ENCODE measurements around the gene SLC40A1.
A peak's percentile ranks its signal among the peaks of the same experiment; 100 is the strongest.

Gene SLC40A1

DNA sequence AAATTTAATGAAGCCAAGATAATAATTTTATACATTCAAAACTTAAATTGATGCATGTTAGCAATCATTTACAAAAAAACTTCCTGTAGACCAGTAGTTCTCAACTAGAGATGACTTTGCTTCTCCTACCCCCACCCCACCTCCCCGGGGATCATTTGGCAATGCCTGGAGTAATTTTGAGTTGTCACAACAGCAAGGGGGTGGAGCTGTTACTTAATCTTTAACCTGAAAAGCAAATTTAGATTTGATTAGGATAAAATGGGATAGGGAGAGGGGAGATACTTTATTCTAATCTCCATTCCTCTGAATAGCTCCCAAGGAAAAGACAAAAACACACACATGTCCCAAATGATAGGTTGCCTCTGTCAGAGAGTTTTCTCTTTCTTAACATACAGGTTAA is 4.2 kb downstream of the SLC40A1 start:
- in situ Hi-C loops (cut with HindIII; ENCODE audit: low sequenced_read_pairs) = no loop called here
- no peak for DNase-seq (ENCODE audit: low read depth)
- H3K4me3 ChIP-seq (ENCODE audit: low read depth, low read length) = no peak overlapping the region
- TF ChIP-seq, protein P1, sequence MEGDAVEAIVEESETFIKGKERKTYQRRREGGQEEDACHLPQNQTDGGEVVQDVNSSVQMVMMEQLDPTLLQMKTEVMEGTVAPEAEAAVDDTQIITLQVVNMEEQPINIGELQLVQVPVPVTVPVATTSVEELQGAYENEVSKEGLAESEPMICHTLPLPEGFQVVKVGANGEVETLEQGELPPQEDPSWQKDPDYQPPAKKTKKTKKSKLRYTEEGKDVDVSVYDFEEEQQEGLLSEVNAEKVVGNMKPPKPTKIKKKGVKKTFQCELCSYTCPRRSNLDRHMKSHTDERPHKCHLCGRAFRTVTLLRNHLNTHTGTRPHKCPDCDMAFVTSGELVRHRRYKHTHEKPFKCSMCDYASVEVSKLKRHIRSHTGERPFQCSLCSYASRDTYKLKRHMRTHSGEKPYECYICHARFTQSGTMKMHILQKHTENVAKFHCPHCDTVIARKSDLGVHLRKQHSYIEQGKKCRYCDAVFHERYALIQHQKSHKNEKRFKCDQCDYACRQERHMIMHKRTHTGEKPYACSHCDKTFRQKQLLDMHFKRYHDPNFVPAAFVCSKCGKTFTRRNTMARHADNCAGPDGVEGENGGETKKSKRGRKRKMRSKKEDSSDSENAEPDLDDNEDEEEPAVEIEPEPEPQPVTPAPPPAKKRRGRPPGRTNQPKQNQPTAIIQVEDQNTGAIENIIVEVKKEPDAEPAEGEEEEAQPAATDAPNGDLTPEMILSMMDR (IDR thresholded peaks at IDR 0.05; ENCODE audit: low read depth, low read length, missing control alignments) = no peak

DNA sequence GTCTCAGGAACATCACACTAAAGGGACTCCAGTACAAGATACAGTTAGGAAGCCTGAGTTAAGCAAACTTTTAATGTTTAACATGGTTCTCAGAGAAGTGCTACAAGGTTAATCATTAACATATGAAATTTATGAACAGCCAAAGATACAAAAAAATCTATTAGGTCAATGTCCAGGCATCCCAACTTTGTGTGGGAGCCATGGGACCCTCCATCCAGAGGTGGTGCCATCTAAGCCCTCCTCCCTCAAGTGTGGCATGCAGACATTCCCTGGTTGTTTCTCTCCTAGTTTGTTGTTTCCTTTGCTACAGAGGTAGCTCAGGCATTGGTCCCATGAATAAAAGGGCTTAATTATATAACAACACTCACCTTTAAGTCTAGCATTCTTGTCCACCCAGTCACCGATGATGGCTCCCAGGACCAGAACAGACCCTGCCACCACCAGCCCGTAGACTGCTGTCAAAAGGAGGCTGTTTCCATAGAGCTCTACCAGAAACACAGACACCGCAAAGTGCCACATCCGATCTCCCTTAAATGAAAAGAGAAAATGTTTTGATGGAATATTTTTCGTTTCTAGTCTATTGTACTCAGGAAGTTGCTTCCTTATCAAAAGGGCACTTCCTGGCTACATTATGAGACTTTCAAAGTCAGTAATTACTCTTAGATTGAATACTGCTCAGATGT is 5.7 kb downstream of the SLC40A1 start:
- TF ChIP-seq, protein P1 (IDR thresholded peaks at IDR 0.05; ENCODE audit: low read depth, low read length, missing control alignments) = no peak
- no peak for DNase-seq (ENCODE audit: low read depth)
- in situ Hi-C loops (cut with HindIII; ENCODE audit: low sequenced_read_pairs) = no loop called here
- H3K4me3 ChIP-seq (ENCODE audit: low read depth, low read length) = no peak overlapping the region

DNA sequence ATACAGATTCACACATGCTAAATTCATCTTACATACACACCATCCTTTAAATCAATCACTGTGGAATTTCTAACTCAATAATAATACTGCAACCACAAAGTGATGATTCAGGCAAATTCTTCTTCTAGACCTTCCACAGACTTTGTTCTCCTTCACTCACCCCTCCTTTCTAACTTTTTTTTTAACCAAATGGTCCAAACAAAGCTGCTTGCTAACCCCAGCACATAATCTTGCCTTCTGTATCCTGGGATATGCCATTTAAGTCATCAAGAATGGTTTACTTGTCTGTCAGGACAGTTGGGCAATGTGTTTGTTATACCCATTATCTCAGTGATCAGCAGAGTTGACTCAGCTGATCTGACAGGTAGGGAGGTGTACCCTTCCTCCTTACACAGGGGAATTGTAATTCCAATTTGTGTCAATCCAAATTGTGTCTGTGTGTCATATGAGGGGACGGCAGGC is 10.0 kb downstream of the SLC40A1 start:
- no peak overlapping the region for H3K4me3 ChIP-seq (ENCODE audit: low read depth, low read length)
- DNase-seq (ENCODE audit: low read depth) = peak; percentile 71
- TF ChIP-seq, protein P1 (IDR thresholded peaks at IDR 0.05; ENCODE audit: low read depth, low read length, missing control alignments) = no peak
- in situ Hi-C loops (cut with HindIII; ENCODE audit: low sequenced_read_pairs) = no loop called here

DNA sequence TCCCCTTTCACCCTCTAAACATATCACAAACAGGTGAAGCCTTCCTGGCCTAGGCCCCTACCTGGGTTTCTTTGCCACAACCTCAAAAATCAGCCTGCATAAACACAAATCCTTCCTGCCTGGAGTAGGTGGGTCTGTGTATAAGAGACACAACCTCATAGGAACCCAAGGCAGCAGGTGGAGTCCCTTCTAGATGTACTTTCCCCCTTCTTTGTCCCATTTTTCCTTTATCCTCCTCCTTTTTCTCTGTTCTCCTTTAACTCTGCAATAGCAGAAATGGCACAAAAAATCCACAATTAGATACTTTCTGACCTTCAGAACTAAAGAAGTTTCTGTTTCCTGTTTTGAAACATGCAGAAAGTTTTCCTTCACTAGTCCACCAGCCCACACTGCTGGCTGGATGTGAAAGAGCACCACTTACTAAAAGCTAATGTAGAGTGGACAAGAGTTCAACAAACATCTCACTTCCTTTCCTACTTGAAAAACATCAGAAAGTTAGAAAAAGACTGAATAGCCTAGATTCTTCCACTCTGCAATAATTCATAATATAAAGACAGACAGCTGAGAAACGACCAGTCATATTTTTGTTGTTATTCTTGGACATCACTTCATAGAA is 11.2 kb downstream of the SLC40A1 start:
- in situ Hi-C loops (cut with HindIII; ENCODE audit: low sequenced_read_pairs) = no loop called here
- no peak for DNase-seq (ENCODE audit: low read depth)
- TF ChIP-seq, protein P1 (IDR thresholded peaks at IDR 0.05; ENCODE audit: low read depth, low read length, missing control alignments) = no peak
- no peak overlapping the region for H3K4me3 ChIP-seq (ENCODE audit: low read depth, low read length)

- DNase-seq (ENCODE audit: low read depth) = no peak
- no peak overlapping the region for H3K4me3 ChIP-seq (ENCODE audit: low read depth, low read length)
- in situ Hi-C loops (cut with HindIII; ENCODE audit: low sequenced_read_pairs) = no loop called here
- TF ChIP-seq, protein P1 (IDR thresholded peaks at IDR 0.05; ENCODE audit: low read depth, low read length, missing control alignments) = no peak
Measured at GRCh38 chr2:189566046-189566445, 14.5 kb downstream of the SLC40A1 start.

DNA sequence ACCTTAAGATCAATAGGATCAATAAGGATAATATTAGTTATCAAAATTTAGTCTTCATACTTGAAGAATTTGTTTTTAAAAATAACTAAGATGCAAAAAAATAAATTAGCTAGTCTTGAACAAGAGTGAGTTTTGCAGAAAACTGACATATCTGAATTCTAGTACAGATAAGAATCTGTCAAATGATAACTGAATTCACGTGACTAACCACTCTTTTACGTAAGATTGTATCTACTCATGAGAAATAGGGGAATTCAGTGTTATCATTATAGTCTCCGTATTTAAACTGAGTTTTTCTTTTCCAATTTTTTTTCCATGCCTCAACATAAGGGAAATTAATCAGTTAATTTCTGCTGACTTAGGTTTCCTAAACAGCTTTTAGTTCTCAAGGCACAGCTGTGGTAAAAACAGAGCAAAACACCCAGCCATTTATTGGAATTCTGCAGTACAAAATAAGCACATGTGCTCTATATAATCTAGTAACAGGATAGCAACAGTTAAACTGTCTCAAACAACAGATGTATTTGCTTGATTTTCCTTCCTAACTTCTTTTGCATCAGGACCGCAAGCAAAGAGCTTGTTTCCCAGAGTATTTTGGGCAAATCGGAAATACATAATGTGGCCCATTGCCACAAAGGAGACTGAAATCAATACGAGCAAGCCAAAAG is 19.1 kb downstream of the SLC40A1 start:
- H3K4me3 ChIP-seq (ENCODE audit: low read depth, low read length) = no peak overlapping the region
- TF ChIP-seq, protein P1 (IDR thresholded peaks at IDR 0.05; ENCODE audit: low read depth, low read length, missing control alignments) = no peak
- DNase-seq (ENCODE audit: low read depth) = no peak
- in situ Hi-C loops (cut with HindIII; ENCODE audit: low sequenced_read_pairs) = no loop called here
